HepG2 (cell line): ENCODE data around the gene CEP97.

Experiments
- CTCF ChIP-seq: sonication (generic); formaldehyde crosslinking; IDR thresholded peaks from 2 replicates; pipeline ENCODE4 v1.5.0; 2020; ENCODE audit warnings: mild to moderate bottlenecking, missing genetic modification reagents, moderate library complexity
- EP300 ChIP-seq, 3 experiments: sonication (generic) in 1 of 3; formaldehyde crosslinking in 1 of 3; IDR thresholded peaks; 2 replicates each; pipeline versions ENCODE4 v1.5.1 to v1.6.1; 2011 to 2020; ENCODE audit warnings: low read depth in 2 of 3, low read length in 2 of 3, borderline replicate concordance in 1 of 3, improper control_type of control experiment in 1 of 3, mild to moderate bottlenecking in 1 of 3, missing genetic modification reagents in 1 of 3, moderate library complexity in 1 of 3
- IRF1 ChIP-seq: sonication (generic); formaldehyde crosslinking; IDR thresholded peaks from 2 replicates; pipeline ENCODE4 v1.4.0; 2020; ENCODE audit warnings: low read depth, mild to moderate bottlenecking, missing genetic modification reagents
- RBFOX2 ChIP-seq: fragments of 200-400 bp; formaldehyde crosslinking; IDR thresholded peaks from 2 replicates; pipeline ENCODE4 v1.6.1; 2017; ENCODE audit warnings: low read depth, mild to moderate bottlenecking, low read length
- SIN3A ChIP-seq: IDR thresholded peaks from 2 replicates; pipeline ENCODE4 v1.6.1; 2011; ENCODE audit warnings: low read depth, mild to moderate bottlenecking, control low read depth, low read length, borderline replicate concordance
- SIX4 ChIP-seq: sonication (generic); formaldehyde crosslinking; IDR thresholded peaks from 2 replicates; pipeline ENCODE4 v1.4.0; 2020; ENCODE audit warnings: missing genetic modification reagents
- TCF7 ChIP-seq: sonication (generic); IDR thresholded peaks from 2 replicates; pipeline ENCODE4 v1.6.1; 2016; ENCODE audit warnings: antibody characterized with exemption, low read depth
- ZFP1 ChIP-seq: IDR thresholded peaks from 2 replicates; pipeline ENCODE4 v1.6.1; 2016
- ZFP37 ChIP-seq: sonication (generic); formaldehyde crosslinking; IDR thresholded peaks from 2 replicates; pipeline ENCODE4 v1.4.0; 2020; ENCODE audit warnings: missing genetic modification reagents, borderline replicate concordance
- ZSCAN30 ChIP-seq: sonication (generic); formaldehyde crosslinking; IDR thresholded peaks from 2 replicates; pipeline ENCODE4 v1.5.0; 2020; ENCODE audit warnings: mild to moderate bottlenecking, missing genetic modification reagents
- TF ChIP-seq, protein P1 (sequence below): sonication (generic); formaldehyde crosslinking; IDR thresholded peaks from 2 replicates; pipeline ENCODE4 v1.4.0; 2020; ENCODE audit warnings: missing genetic modification reagents
- TF ChIP-seq, protein P2 (sequence below): IDR thresholded peaks from 2 replicates; pipeline ENCODE4 v1.6.1; 2012; ENCODE audit warnings: inconsistent platforms

DNA sequence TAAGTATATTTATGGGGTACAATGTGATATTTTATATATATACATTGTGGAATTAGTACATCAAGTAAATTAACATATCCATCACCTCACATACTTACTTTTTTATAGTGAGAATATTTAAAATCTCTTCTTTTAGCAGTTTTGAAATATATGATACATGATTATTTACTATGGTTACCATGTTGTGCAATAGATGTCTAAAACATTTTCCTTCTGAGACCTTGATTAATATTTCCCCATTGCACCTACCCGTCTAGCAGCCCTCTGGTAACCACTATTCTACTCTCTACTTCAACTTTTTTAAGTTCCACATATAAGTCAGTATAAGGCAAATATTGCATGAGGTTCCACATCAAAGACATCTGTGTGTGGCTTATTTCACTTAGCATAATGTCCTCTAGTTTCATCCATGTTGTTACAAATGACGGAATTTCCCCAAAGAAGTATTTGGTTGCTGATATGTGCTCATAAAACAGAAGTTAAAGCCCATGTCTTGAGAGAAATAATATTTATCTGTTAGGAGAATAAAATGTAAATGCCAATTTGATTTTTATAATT, 95.3 kb downstream of the CEP97 start:
- TF ChIP-seq ZFP1 (CRISPR knock-in tag) = no peak
- TF ChIP-seq, protein P1, sequence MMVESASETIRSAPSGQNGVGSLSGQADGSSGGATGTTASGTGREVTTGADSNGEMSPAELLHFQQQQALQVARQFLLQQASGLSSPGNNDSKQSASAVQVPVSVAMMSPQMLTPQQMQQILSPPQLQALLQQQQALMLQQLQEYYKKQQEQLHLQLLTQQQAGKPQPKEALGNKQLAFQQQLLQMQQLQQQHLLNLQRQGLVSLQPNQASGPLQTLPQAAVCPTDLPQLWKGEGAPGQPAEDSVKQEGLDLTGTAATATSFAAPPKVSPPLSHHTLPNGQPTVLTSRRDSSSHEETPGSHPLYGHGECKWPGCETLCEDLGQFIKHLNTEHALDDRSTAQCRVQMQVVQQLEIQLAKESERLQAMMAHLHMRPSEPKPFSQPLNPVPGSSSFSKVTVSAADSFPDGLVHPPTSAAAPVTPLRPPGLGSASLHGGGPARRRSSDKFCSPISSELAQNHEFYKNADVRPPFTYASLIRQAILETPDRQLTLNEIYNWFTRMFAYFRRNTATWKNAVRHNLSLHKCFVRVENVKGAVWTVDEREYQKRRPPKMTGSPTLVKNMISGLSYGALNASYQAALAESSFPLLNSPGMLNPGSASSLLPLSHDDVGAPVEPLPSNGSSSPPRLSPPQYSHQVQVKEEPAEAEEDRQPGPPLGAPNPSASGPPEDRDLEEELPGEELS (CRISPR knock-in tag) = no peak
- TF ChIP-seq, protein P2, sequence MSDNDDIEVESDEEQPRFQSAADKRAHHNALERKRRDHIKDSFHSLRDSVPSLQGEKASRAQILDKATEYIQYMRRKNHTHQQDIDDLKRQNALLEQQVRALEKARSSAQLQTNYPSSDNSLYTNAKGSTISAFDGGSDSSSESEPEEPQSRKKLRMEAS = no peak
- TF ChIP-seq ZSCAN30 (CRISPR knock-in tag) = no peak
- TF ChIP-seq IRF1 (CRISPR knock-in tag) = no peak
- TF ChIP-seq SIX4 (CRISPR knock-in tag) = no peak
- no peak for TF ChIP-seq TCF7
- TF ChIP-seq CTCF (CRISPR knock-in tag) = no peak
- no peak for TF ChIP-seq RBFOX2
- TF ChIP-seq SIN3A = no peak
- TF ChIP-seq EP300 (IDR thresholded peaks at IDR 0.05; ENCODE audit: low read depth in 2 of 2, low read length in 2 of 2) = no peak
- TF ChIP-seq EP300 (CRISPR knock-in tag; IDR thresholded peaks at IDR 0.05; ENCODE audit: borderline replicate concordance) = no peak
- TF ChIP-seq ZFP37 = no peak
